Stimulated activated CD4-positive, alpha-beta T cell treated with anti-CD3 and anti-CD28 coated beads, Interleukin-2, amount 100 ng/mL, for 48 hours (primary cell): ENCODE measurements around the gene ATP1A1.

ENCODE experiments used
- DNase-seq, 2 donors: peaks; one replicate each; pipeline ENCODE4 v3.0.0-alpha.2; 2020

The ATP1A1 gene

DNA sequence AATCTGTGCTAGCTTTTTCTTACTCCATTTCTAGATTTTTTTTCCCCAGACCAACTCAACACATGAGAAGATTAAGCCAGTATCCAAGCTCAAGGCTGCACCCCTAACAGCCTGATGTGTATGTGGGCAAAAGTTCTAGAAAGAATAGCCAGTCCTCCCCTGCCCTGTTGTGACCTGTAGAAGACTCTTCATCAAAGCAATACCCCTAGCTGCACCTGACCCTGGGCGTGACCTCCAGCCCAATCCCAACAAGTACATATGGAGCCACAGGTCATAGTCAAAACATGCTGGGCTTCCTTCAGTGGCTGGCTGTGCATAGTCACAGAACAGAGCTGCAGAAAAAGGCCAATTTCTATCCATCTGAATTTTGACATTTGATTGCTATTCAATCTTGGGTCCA is 72.5 kb downstream of the ATP1A1 start:
- DNase-seq, result no peak

DNA sequence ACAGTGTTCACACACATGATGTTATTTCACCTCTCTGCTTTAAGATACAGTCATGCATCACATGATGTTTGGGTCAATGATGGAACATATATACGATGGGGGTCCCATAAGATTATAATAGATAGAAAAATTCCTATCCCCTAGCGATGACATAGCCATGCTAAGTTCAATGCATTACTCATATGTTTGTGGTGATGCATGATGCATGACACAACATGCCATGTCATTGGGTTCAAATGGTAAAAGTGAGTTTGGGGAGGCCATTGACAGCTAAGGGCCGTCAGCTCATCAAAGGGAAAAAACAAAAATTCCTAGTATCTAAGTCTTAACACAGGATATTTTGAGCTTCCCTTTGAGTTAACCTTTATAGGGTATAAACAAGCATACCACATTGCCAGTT is 73.6 kb downstream of the ATP1A1 start:
- DNase-seq, result no peak

DNA sequence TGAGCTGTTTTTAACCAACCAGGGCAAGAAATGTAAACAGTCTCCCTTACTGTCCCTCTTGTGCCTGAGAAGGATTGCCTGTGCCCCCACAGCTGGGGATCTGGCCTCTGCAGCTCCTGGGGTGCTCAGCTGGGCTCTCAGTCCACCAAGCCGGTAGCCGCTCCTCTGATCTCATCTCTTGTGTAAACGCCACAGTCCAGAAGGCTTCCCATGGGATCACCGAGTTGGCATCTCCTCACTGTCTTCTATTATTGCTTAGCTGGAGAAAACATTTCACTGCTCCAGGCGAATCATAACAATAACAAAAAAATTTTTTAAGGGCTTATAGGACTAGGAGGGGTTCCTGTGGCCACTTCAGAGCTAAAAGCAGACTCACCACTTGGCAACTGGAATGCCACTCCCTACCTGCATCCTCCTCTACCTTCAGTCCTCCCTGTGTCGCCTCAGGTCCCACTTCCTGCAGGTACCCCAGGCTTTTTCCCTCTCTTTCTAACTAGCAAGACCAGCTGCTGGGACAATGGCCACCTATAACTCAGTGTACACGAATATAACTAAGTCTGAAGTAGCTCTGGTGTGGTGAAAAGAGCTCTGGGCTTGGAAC is 75.8 kb downstream of the ATP1A1 start:
- no peak for DNase-seq

DNA sequence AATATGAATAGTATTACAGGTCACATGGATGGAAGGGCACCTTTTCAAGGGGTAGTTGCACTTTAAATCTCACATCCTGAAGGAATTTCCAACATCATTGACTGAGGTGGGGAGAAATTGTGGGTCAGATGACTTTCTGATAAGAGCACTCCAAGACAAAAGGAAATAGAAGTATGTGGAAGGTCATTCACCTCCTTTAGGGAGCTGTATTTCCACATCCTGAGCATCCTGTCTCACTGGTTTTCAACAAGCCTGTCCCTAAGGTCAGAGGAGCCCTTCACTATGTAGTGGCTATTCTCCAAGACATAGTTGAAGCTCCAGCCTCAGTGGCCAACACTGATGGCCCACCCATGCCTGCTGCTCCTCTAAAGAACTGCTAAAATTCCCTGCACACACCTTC is 76.5 kb downstream of the ATP1A1 start:
- DNase-seq, result no peak

DNA sequence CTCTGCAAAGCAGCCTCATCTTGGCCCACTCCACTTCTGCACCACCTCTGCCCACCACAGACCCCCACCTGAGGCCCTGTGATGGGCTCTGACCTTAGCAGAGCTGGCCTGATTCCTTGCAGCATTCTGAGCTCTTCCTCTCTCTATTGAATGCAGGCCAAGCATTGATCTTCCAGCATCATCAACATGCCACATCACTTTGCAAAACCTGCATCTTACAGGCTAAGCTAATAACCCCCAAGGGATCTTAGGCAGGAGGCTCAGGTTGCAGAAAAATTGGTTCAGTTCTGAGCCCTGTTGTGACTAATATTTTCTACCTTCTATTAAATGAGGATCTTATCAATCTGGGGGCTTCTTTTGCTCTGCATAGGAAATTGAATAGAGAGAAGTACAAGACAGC is 78.7 kb downstream of the ATP1A1 start:
- DNase-seq, result no peak

DNA sequence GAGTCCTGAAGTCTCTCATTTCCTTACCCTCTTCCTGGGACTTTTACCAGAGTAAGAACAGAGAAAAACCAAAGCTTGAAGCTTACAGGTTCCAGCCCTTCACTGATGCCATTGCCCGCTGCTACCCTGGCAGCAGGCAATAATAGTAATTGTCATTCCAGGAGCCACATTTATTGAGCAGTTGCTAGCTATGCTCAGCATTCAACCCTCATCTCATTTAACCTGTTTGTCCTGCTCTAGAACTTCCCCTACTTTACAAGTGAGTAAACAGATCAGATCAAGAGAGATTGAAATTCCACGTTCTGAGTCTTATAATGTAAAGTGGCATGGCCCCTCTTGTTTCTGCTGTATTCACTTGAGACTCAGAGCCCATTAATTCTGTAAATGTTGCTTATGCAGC is 80.4 kb downstream of the ATP1A1 start:
- no peak for DNase-seq

DNA sequence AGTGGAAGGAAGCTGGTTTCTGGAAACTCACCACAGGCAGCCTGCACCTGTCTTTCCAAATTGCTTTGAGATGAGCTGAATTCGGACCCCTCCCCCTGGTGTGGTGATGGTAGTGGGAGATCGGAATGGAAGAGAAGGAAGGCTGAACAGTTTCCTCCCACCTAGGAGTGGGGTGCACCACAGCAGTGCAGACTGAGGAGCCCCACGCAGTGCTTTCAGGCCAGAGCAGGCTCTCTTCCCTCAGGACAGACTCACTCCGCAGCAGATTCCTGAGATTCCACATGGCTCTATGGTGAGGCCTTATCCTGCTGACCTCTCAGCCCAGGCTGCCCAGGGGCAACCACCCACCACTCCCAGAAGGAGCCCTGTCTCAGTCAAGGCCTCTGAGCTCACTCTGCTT is 80.9 kb downstream of the ATP1A1 start:
- DNase-seq, result no peak
